Body of pancreas (tissue), 4 donors: ENCODE measurements around the gene UBTD1.

Experiments
- POLR2A ChIP-seq, 3 donors: fragments of 450-650 bp; IDR thresholded peaks; one replicate each; pipeline ENCODE4 v1.6.1; 2016; ENCODE audit warnings: antibody characterized with exemption in 3 of 3, mild to moderate bottlenecking in 2 of 3
- TF ChIP-seq, protein P1 (sequence below), 7 experiments: fragments of 450-650 bp in 4 of 7; fragments of 200-600 bp in 3 of 7; sonication (generic) in 3 of 7; IDR thresholded peaks; one replicate each; pipeline ENCODE4 v1.5.1; 2016 to 2019; ENCODE audit warnings: antibody characterized with exemption in 7 of 7

DNA sequence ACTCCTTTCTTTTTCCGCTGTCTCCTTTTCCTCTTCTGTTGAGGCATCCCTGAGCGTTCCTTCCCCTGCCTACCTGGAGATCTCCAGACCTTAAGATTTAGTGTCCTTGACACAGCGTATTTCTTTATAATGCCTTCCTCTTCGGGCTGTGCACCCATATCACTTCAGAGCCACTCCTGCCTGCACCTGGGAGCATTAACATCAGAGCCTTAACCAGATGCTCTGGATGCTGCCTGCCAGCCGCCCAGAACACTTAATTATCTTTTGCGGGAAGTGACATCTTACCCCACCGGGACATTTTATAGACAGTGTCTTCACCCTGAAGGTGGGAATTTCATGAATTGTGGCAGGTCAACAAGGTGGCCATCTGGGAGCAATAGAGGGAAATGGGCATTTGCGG, 24.2 kb downstream of the UBTD1 start:
- TF ChIP-seq, protein P1, sequence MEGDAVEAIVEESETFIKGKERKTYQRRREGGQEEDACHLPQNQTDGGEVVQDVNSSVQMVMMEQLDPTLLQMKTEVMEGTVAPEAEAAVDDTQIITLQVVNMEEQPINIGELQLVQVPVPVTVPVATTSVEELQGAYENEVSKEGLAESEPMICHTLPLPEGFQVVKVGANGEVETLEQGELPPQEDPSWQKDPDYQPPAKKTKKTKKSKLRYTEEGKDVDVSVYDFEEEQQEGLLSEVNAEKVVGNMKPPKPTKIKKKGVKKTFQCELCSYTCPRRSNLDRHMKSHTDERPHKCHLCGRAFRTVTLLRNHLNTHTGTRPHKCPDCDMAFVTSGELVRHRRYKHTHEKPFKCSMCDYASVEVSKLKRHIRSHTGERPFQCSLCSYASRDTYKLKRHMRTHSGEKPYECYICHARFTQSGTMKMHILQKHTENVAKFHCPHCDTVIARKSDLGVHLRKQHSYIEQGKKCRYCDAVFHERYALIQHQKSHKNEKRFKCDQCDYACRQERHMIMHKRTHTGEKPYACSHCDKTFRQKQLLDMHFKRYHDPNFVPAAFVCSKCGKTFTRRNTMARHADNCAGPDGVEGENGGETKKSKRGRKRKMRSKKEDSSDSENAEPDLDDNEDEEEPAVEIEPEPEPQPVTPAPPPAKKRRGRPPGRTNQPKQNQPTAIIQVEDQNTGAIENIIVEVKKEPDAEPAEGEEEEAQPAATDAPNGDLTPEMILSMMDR (IDR thresholded peaks at IDR 0.05): no peak
- no peak for TF ChIP-seq POLR2A (IDR thresholded peaks at IDR 0.05)
